MM.1S (cell line): ENCODE results near the gene HSF2BP.
"Not testable (repeated sequence)": the region's sequence is repeated elsewhere in the genome, so short reads cannot be mapped to it uniquely, and the experiment has no call there.

Experiments
- DNase-seq: peaks from one replicate; pipeline ENCODE4 v3.0.0-alpha.2; 2015
- H2AFZ ChIP-seq: fragments of 300-600 bp; sonication (generic); 2 replicates; pipeline ENCODE4 v1.6.0; 2016; ENCODE audit warnings: antibody characterized with exemption, low read length
- H3F3A ChIP-seq: fragments of 300-600 bp; sonication (generic); 2 replicates; pipeline ENCODE4 v1.6.1; 2016; ENCODE audit warnings: mild to moderate bottlenecking, antibody characterized with exemption, low read length, moderate library complexity, mixed read lengths; ENCODE audit not compliant: insufficient read depth
- H3K27ac ChIP-seq: fragments of 300-600 bp; sonication (generic); 2 replicates; pipeline ENCODE4 v1.5.1; 2016; ENCODE audit warnings: mild to moderate bottlenecking, low read length
- H3K27me3 ChIP-seq: fragments of 300-600 bp; sonication (generic); replicated peaks from 2 replicates; pipeline ENCODE4 v1.6.0; 2016; ENCODE audit warnings: low read length; ENCODE audit not compliant: insufficient read depth
- H3K36me3 ChIP-seq: fragments of 300-600 bp; sonication (generic); replicated peaks from 2 replicates; pipeline ENCODE4 v1.6.1; 2016; ENCODE audit warnings: mild to moderate bottlenecking, low read length, mixed read lengths; ENCODE audit not compliant: insufficient read depth
- H3K4me1 ChIP-seq: fragments of 300-600 bp; sonication (generic); 2 replicates; pipeline ENCODE4 v1.6.1; 2016; ENCODE audit warnings: low read length, mixed read lengths
- H3K4me2 ChIP-seq: fragments of 300-600 bp; sonication (generic); 2 replicates; pipeline ENCODE4 v1.6.0; 2016; ENCODE audit warnings: low read depth, low read length
- H3K4me3 ChIP-seq: fragments of 300-600 bp; sonication (generic); 2 replicates; pipeline ENCODE4 v1.5.1; 2016; ENCODE audit warnings: low read length, mixed read lengths
- H3K79me2 ChIP-seq: fragments of 300-600 bp; sonication (generic); 2 replicates; pipeline ENCODE4 v1.6.1; 2016; ENCODE audit warnings: mixed run types, low read length, mixed read lengths
- H3K9ac ChIP-seq: fragments of 300-600 bp; sonication (generic); 2 replicates; pipeline ENCODE4 v1.6.1; 2016; ENCODE audit warnings: low read length, mixed read lengths
- H3K9me2 ChIP-seq: fragments of 300-600 bp; sonication (generic); replicated peaks from 2 replicates; pipeline ENCODE4 v1.6.1; 2016; ENCODE audit warnings: mild to moderate bottlenecking, low read length, mixed read lengths; ENCODE audit not compliant: insufficient read depth
- H3K9me3 ChIP-seq: fragments of 300-600 bp; sonication (generic); replicated peaks from 2 replicates; pipeline ENCODE4 v1.6.1; 2016; ENCODE audit warnings: mild to moderate bottlenecking, low read length, mixed read lengths; ENCODE audit not compliant: insufficient read depth
- H4K20me1 ChIP-seq: fragments of 300-600 bp; sonication (generic); 2 replicates; pipeline ENCODE4 v1.6.1; 2016; ENCODE audit warnings: mild to moderate bottlenecking, low read length, moderate library complexity, mixed read lengths; ENCODE audit not compliant: insufficient read depth
- CTCF ChIP-seq: fragments of 300-600 bp; sonication (generic); IDR thresholded peaks from 2 replicates; pipeline ENCODE4 v1.5.1; 2016; ENCODE audit warnings: antibody characterized with exemption, low read length, mixed read lengths
- EZH2 ChIP-seq: fragments of 300-600 bp; sonication (generic); optimal IDR thresholded peaks from 2 replicates; pipeline ENCODE3; 2017; ENCODE audit warnings: low read depth, mild to moderate bottlenecking, antibody characterized with exemption, low read length, mixed read lengths
- EZH2phosphoT487 ChIP-seq: fragments of 300-600 bp; sonication (generic); IDR thresholded peaks from 2 replicates; pipeline ENCODE4 v1.6.1; 2018; ENCODE audit warnings: antibody characterized with exemption, low read length

HSF2BP gene

GRCh38 chr21:43597540-43598250 lies 61.6 kb downstream of the HSF2BP start:
- no peak overlapping the region for H3K27ac ChIP-seq
- H3K9me2 ChIP-seq: no peaks in the 10 kb centered on the region
- no peak for TF ChIP-seq EZH2phosphoT487
- TF ChIP-seq CTCF: no peak
- no peak for TF ChIP-seq EZH2
- no peaks in the 10 kb centered on the region for H3K36me3 ChIP-seq
- H3K27me3 ChIP-seq: 0 out of 2 replicates have a peak, but pooled peaks cover 4% of the 10 kb centered on the region
- H3K4me3 ChIP-seq: no peak overlapping the region
- peaks cover 7% of the 10 kb centered on the region for H3F3A ChIP-seq
- H3K9ac ChIP-seq: no peak overlapping the region
- no peak overlapping the region for H2AFZ ChIP-seq
- H3K4me1 ChIP-seq: peaks cover 10% of the 10 kb centered on the region
- no peaks in the 10 kb centered on the region for H4K20me1 ChIP-seq
- DNase-seq: no peak
- H3K9me3 ChIP-seq: no peaks in the 10 kb centered on the region
- no peak overlapping the region for H3K4me2 ChIP-seq
- H3K79me2 ChIP-seq: no peaks in the 10 kb centered on the region

- Histone ChIP-seq H3K4me2 (no peak overlapping the region), H2AFZ (no peak overlapping the region), H3K36me3 (no peaks in the 10 kb centered on the region), H4K20me1 (no peaks in the 10 kb centered on the region), H3K27ac (no peak overlapping the region), H3K9me3 (no peaks in the 10 kb centered on the region), H3K4me1 (peaks cover 4% of the 10 kb centered on the region), H3F3A (0 out of 2 replicates have a peak, but pooled peaks cover under 1% of the 10 kb centered on the region), H3K9ac (no peak overlapping the region), H3K79me2 (no peaks in the 10 kb centered on the region), H3K9me2 (no peaks in the 10 kb centered on the region), H3K4me3 (no peak overlapping the region), H3K27me3 (0 out of 2 replicates have a peak, but pooled peaks cover 4% of the 10 kb centered on the region)
- TF ChIP-seq EZH2: no peak
- no peak for TF ChIP-seq CTCF
- no peak for DNase-seq
Observed at GRCh38 chr21:43597052-43597451, 62.2 kb downstream of the HSF2BP start.

- H2AFZ ChIP-seq: no peak overlapping the region
- 0 out of 2 replicates have a peak, but pooled peaks cover 4% of the 10 kb centered on the region for H3K27me3 ChIP-seq
- H3F3A ChIP-seq: no peaks in the 10 kb centered on the region
- no peaks in the 10 kb centered on the region for H3K36me3 ChIP-seq
- H3K79me2 ChIP-seq: no peaks in the 10 kb centered on the region
- no peak overlapping the region for H3K27ac ChIP-seq
- no peak for DNase-seq
- no peaks in the 10 kb centered on the region for H4K20me1 ChIP-seq
- no peak overlapping the region for H3K4me2 ChIP-seq
- no peaks in the 10 kb centered on the region for H3K9me3 ChIP-seq
- H3K4me3 ChIP-seq: no peak overlapping the region
- no peaks in the 10 kb centered on the region for H3K9me2 ChIP-seq
- TF ChIP-seq CTCF: no peak
- TF ChIP-seq EZH2: no peak
- TF ChIP-seq EZH2phosphoT487: no peak
- no peak overlapping the region for H3K9ac ChIP-seq
- H3K4me1 ChIP-seq: no peaks in the 10 kb centered on the region
Observed at GRCh38 chr21:43596616-43597015, 62.7 kb downstream of the HSF2BP start.

GRCh38 chr21:43595769-43596168 lies 63.5 kb downstream of the HSF2BP start:
- not testable (repeated sequence) for H3K4me1 ChIP-seq, H3K4me3 ChIP-seq, H3K9me3 ChIP-seq, H3K36me3 ChIP-seq, H3K4me2 ChIP-seq, H3K79me2 ChIP-seq, DNase-seq, H3F3A ChIP-seq, H3K9me2 ChIP-seq, H2AFZ ChIP-seq, H3K27me3 ChIP-seq, H3K9ac ChIP-seq, H3K27ac ChIP-seq, H4K20me1 ChIP-seq
